GM12864 (cell line): ENCODE results near the gene ZNF280B.

Experiments used
- DNase-seq: peaks from one replicate; pipeline ENCODE4 v3.0.0-alpha.2; 2011; ENCODE audit warnings: low read depth
- H3K4me3 ChIP-seq: 2 replicates; pipeline ENCODE4 v1.5.1; 2011; ENCODE audit warnings: mild to moderate bottlenecking, low read depth, low read length, control low read depth
- TF ChIP-seq, protein P1 (sequence below): IDR thresholded peaks from 2 replicates; pipeline ENCODE4 v1.5.1; 2011; ENCODE audit warnings: low read depth, mild to moderate bottlenecking, moderate library complexity, low read length, control low read depth, inconsistent platforms; ENCODE audit errors: missing control alignments

Gene ZNF280B

DNA sequence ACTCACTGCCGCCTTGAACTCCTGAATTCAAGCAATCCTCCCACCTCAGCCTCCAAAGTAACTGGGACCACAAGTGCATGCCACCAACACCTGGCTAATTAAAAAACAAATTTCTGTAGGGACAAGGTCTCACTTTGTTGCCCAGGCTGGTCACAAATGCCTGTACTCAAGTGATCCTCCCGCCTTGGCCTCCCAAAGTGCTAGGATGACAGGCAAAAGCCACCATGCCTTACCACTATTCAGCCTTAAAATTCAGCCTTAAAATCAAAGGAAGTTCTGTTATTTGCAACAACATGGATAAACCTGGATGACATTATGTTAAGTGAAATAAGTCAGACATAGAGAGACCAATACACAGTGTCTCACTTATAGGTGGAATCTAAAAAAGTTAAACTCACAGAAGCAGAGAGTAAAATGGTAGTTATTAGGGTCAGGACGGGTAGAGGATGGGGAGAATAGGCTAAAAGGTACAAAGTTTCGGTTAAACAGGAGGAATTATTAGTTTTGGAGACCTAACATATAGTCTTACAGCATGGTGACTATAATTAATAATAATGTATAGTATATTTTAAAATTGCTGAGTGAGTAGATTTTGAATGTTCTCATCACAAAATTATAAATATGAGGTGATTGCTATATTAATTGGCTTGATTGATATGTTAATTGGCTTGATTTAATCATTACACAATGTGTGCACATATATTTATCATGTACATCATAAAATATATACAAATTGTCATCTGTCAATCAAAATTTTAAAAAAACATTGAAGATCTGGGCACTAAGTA, 17.8 kb upstream of the ZNF280B start:
- TF ChIP-seq, protein P1, sequence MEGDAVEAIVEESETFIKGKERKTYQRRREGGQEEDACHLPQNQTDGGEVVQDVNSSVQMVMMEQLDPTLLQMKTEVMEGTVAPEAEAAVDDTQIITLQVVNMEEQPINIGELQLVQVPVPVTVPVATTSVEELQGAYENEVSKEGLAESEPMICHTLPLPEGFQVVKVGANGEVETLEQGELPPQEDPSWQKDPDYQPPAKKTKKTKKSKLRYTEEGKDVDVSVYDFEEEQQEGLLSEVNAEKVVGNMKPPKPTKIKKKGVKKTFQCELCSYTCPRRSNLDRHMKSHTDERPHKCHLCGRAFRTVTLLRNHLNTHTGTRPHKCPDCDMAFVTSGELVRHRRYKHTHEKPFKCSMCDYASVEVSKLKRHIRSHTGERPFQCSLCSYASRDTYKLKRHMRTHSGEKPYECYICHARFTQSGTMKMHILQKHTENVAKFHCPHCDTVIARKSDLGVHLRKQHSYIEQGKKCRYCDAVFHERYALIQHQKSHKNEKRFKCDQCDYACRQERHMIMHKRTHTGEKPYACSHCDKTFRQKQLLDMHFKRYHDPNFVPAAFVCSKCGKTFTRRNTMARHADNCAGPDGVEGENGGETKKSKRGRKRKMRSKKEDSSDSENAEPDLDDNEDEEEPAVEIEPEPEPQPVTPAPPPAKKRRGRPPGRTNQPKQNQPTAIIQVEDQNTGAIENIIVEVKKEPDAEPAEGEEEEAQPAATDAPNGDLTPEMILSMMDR, result no peak
- DNase-seq, result no peak
- H3K4me3 ChIP-seq, result no peak overlapping the region

DNA sequence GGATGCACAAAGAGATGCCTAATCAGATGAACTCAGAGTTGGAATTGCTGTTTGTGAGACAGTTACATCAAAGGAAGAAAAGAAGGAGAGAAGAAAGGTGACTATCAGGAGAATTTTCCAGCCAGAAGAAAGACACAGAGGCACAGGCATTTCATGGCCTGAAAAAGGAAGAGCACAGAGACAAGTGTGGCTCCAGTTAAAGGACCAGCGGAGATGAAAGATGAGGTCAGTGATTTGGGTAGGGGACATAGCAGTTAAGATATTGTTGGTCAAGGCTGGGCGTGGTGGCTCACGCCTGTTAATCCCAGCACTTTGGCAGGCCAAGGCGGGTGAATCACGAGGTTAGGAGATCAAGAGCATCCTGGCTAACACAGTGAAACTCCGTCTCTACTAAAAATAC, 15.0 kb upstream of the ZNF280B start:
- no peak for DNase-seq
- no peak overlapping the region for H3K4me3 ChIP-seq
- TF ChIP-seq, protein P1, result no peak

DNA sequence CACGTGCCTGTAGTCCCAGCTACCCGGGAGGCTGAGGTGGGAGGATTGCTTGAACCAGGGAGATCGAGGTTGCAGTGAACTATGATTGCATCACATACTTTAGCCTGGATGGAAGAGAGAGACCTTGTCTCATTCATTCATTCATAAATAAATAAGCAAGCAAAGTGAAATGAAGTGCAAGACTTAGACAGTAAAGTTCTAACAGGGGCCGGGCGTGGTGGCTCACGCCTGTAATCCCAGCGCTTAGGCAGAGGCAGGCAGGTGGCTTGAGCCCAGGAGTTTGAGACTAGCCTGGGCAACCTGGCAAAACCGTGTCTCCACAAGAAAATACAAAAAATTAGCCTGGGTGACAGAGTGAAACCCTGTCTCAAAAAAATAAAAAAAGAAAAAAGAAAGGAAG, 13.1 kb upstream of the ZNF280B start:
- no peak overlapping the region for H3K4me3 ChIP-seq
- DNase-seq, result no peak
- TF ChIP-seq, protein P1, result no peak

DNA sequence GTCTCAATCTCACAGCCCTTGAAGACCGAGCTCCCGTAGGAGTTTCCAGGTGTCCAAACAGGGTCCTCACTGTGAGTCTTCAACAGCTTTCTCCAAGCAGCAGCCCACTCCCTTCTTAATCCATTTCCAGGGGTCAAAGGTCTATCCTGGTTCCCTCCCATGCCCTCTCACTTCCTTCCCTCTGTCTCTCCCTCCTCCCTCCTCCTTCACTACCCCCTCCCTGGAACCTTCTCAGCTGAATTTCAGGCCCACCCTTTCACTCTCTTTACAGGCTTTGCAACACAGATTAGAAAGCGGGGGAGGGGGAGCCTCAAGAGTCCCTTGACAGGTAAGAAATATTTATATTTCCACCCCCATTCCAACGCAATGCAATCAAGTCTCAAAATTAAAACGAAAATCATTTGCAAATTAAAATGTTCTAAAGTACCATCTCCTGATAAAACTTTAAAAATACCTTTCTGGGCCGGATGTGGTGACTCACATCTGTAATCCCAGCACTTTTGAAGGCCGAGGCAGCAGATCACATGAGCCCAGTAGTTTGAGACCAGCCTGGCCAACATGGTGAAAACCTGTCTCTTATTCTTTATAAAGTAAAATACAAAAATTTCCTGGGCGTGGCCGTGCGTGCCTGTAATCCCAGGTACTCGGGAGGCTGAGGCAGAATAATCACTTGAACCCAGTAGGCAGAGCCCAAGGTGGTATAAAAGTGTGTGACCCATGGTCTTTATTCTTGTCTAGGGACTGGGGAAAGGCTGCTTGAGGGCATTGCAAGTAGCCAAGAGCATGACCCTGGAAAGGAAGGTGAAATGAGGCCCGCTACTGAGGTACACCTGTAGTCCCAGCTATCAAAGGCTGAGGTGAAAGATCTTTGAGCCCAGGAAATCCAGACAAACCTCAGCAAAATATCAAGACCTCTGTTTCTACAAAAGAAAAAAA, 12.4 kb upstream of the ZNF280B start:
- H3K4me3 ChIP-seq, result no peak overlapping the region
- TF ChIP-seq, protein P1, result no peak
- DNase-seq, result no peak

DNA sequence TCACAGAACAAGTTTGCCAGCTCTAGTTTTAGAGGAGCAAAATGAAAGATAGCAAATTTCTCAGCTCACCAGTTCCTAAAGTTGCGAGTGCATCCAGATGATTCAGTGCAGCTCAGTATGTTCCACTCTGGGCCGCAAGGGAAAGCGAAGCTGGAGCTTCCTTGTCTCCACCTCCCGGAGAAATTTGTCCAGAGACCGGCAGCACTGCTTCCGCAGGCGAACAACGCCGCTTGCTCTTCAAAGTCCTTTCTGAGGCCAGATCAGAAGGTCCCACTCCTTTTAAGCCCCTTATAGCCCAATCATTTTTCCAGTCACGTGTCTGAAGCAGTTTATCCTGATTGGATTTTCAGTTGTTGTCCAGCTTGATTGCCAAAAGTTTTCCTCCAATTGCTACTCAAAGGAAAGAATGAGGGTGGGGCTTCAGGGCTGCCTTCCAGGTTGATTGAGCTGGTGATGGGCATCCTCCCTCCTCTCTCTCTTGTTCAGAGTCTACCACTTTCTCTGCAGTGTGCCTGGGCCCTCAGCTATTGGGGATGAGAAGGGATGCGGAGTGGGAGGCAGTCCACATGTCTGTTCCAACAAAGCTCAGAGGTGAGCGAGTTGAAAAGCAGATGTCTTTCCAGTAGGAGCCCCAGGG, 11.6 kb upstream of the ZNF280B start, which contains the start of gene ZNF280A:
ZNF280A (minus strand) TSS at position 251 of the 637 bp plus-strand sequence. CDS start 4,640 bp downstream, outside the sequence.
- TF ChIP-seq, protein P1, result no peak
- H3K4me3 ChIP-seq, result no peak within 1 kb of the TSS
- DNase-seq, result no peak

DNA sequence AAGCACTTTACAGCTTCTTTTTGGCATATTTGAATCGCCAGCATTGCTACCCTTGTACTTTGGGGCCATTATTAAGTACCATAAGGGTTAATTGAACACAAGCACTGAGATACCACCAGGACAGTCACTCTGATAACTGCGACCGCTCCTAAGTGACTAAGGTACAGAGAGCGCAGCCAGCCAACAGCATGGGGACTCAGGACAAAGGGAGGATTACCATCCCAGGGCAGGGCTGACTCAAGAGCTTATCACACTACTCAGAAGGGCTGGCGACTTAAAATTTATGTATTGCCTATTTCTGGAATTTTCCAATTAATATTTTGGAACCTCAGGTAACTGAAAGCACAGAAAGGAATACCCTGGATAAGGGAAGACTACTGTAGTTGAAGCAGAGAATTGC, 11.0 kb upstream of the ZNF280B start:
- no peak for DNase-seq
- TF ChIP-seq, protein P1, result no peak
- H3K4me3 ChIP-seq, result no peak overlapping the region
